ENCODE measurements around the gene TRRAP.

Gene TRRAP

DNA sequence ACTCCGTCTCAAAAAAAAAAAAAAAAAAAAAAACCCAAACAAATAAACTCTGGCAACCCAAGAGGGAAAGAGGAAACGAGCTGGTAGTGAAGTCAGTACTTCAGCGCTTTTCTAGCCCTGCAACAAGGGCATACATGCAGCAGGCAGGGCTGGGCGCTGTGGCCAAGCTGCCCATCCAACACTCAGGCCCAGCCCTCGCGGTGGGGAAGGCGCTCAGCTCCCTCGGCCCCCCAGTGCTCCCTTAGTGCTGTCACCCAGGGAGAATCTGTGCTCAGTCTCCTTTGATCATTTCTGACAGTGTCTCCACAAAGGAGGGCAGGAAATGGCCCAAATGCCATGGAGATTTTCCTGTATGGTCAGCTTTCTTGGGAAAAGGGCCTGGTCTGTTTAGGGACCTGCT, 168.4 kb downstream of the TRRAP start:
- no peak for DNase-seq (ENCODE audit: low read depth in 2 of 2, low spot score in 1 of 2)

DNA sequence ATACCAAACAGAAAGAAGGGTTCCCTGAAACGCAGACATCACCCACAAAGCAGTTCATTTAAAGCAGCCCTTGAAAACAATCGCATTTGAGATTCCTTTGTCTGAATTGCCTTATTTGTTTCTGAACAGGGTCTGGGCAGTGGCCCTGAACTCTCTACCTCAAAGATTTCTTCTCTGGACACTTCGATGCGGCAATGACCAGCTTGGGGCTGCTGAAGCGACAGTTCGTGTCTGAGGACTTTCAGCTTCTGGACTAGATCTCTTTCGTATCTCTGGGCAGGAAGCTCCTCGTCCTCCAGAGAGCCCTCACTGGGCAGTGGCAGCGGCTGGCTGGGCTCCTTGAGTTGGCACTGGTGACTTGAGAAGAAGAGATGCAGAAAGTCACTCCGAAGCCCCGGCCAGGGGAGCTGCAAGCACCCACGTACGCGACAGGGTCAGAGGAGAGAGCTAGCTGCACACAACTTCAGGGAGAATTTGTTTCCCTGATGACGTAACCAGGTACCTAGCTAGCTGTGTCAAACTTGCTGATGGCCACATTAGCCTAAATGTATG, 169.3 kb downstream of the TRRAP start:
- no peak for DNase-seq (ENCODE audit: low read depth in 2 of 2, low spot score in 1 of 2)

DNA sequence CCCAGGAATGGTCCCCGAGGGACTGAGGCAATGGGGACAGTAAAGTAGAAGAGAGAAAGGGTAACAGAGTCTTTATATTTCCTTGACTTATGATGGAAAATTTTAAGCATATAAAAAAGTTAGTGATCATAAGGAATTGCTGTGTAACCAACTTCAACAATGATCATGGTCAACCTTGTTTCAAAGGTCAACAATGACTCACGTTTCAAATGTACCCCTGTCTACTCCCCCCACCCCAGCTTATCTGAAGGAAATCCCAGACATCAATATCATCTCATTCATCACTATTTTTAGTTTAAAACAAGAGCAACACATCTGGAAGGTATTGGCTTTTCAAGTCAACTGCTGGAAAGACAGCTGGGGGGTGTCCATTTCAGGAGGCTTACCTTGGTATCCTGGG, 172.6 kb downstream of the TRRAP start:
- no peak for DNase-seq (ENCODE audit: low read depth in 2 of 2, low spot score in 1 of 2)

DNA sequence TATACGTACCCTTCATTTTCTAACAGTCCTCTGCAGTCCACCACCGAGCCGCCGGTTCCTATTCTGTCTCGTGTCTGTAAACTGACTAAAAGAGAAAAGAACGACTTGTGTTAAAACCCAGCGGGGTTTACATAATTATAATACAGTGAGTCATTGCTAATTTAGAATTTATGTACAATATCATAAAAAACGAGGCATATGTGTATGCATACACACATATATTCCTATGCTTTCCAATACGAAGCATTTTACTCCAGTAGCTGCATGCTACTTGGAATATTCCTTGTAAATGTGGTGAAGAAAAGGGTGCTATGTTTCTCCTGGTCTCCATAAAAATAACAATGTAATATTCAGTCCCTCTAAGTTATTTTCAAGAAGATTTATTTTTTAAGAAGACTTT, 176.4 kb downstream of the TRRAP start:
- DNase-seq (ENCODE audit: low read depth in 2 of 2, low spot score in 1 of 2): no peak

DNA sequence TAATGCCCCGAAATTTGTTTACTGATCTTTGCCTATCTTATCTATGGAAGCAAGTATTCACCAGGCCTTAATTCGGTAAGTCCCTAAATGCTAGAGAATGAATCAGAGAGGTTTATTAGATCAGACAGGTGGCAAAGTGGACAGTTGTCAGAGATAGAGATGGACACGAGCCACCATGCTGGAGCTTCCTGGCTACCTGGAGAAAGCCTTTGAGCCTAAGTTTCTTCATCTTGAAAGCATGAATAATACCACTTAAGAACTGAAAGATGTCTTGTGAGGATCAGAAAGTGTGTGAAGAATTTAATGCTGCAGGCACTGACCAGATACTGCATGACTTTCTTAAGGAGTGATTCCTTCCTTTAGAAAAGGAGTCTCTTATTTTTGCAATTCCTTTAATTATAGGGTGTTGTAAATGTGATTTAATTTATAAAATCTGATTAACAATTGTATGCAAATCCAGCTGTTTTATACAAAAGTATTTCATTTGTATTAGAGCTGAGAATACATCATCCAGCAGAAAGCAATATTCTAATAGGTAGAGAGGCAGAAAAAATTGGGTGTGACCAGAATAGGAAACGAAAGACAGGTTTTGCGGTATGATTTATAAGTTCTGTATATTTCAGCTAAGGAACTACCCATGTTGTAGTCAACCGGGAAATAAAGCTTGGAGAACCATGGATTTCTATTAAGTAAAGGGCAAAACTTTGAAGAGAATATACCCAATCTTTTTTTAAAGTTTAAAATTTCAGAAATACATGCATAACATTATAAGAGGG, 182.9 kb downstream of the TRRAP start:
- DNase-seq (ENCODE audit: low read depth in 2 of 2, low spot score in 1 of 2): no peak
